ENCODE data around the gene ADCY6. TPM values are rescaled to one million over a fixed set of nuclear protein-coding genes. Genes with fewer than 3 reads are reported as not detected.

The ADCY6 gene
- polyA plus RNA-seq, 1 experiment, result 37.9 TPM

- TF ChIP-seq CTCF (IDR thresholded peaks at IDR 0.05; ENCODE audit: insufficient read depth, low read depth, low read length), result no peak
- no peak for DNase-seq (ENCODE audit: low read depth)
- Histone ChIP-seq H3K27me3 (ENCODE audit: control insufficient read depth, insufficient read depth, low read length) (no peaks in the 10 kb centered on the region), H3K4me3 (ENCODE audit: low read depth, low read length) (no peak overlapping the region), H3K36me3 (ENCODE audit: control insufficient read depth, insufficient read depth, low read length) (peaks cover 53% of the 10 kb centered on the region)
- ChIA-PET POLR2A (no interaction called here), CTCF (interaction anchor here (0.9 to 1.6 kb wide), 2 partner anchors 9 to 22 kb away, joined by 3 read pairs; no protein-coding TSS in a partner anchor)
These were observed 14.4 kb downstream of the ADCY6 start for GRCh38 chr12:48774516-48774915.

- no peak for DNase-seq (ENCODE audit: low read depth)
- H3K36me3 ChIP-seq (ENCODE audit: control insufficient read depth, insufficient read depth, low read length), result peaks cover 55% of the 10 kb centered on the region
- CTCF ChIA-PET, result interaction anchor here (0.9 to 1.2 kb wide), 2 partner anchors 8 to 14 kb away, joined by 5 to 6 read pairs; no protein-coding TSS in a partner anchor
These were observed 15.2 kb downstream of the ADCY6 start for GRCh38 chr12:48773686-48774085.

GRCh38 chr12:48771588-48772112 is 17.2 kb downstream of the ADCY6 start:
- DNase-seq (ENCODE audit: low read depth), result no peak
- Histone ChIP-seq H3K36me3 (ENCODE audit: control insufficient read depth, insufficient read depth, low read length) (peaks cover 57% of the 10 kb centered on the region), H3K27me3 (ENCODE audit: control insufficient read depth, insufficient read depth, low read length) (no peaks in the 10 kb centered on the region), H3K4me3 (ENCODE audit: low read depth, low read length) (no peak overlapping the region)
- POLR2A ChIA-PET, result interaction anchor here (0.5 kb wide), 1 partner anchor 162 kb away, joined by 12 read pairs; no protein-coding TSS in a partner anchor
- no peak for TF ChIP-seq CTCF (IDR thresholded peaks at IDR 0.05; ENCODE audit: insufficient read depth, low read depth, low read length)
- CTCF ChIA-PET, result interaction anchor here (1.0 kb wide), 1 partner anchor 17 kb away, joined by 3 read pairs; the partner anchor contains the start of gene ADCY6

More at GRCh38 chr12:48773686-48774085, 15.2 kb downstream of the ADCY6 start:
- no peak overlapping the region for H3K4me3 ChIP-seq (ENCODE audit: low read depth, low read length)
- POLR2A ChIA-PET, result no interaction called here
- H3K27me3 ChIP-seq (ENCODE audit: control insufficient read depth, insufficient read depth, low read length), result no peaks in the 10 kb centered on the region
- no peak for TF ChIP-seq CTCF (IDR thresholded peaks at IDR 0.05; ENCODE audit: insufficient read depth, low read depth, low read length)

- POLR2A ChIA-PET, result no interaction called here
- Histone ChIP-seq H3K27me3 (ENCODE audit: control insufficient read depth, insufficient read depth, low read length) (no peaks in the 10 kb centered on the region), H3K4me3 (ENCODE audit: low read depth, low read length) (no peak overlapping the region), H3K36me3 (ENCODE audit: control insufficient read depth, insufficient read depth, low read length) (peaks cover 56% of the 10 kb centered on the region)
- no peak for DNase-seq (ENCODE audit: low read depth)
- no peak for TF ChIP-seq CTCF (IDR thresholded peaks at IDR 0.05; ENCODE audit: insufficient read depth, low read depth, low read length)
- CTCF ChIA-PET, result interaction anchor here (0.8 to 1.0 kb wide), 2 partner anchors 18 to 25 kb away, joined by 3 to 4 read pairs; partner anchors contain the start of gene ADCY6
These were observed 18.1 kb downstream of the ADCY6 start for GRCh38 chr12:48770756-48771155.

- no peaks in the 10 kb centered on the region for H3K27me3 ChIP-seq (ENCODE audit: control insufficient read depth, insufficient read depth, low read length)
- TF ChIP-seq CTCF (IDR thresholded peaks at IDR 0.05; ENCODE audit: insufficient read depth, low read depth, low read length), result no peak
- no peak for DNase-seq (ENCODE audit: low read depth)
- ChIA-PET CTCF (interaction anchor here (2.4 kb wide), 1 partner anchor 27 kb away, joined by 9 read pairs; no protein-coding TSS in a partner anchor), POLR2A (no interaction called here)
- peaks cover 42% of the 10 kb centered on the region for H3K36me3 ChIP-seq (ENCODE audit: control insufficient read depth, insufficient read depth, low read length)
- H3K4me3 ChIP-seq (ENCODE audit: low read depth, low read length), result no peak overlapping the region
These were observed 20.2 kb downstream of the ADCY6 start for GRCh38 chr12:48768736-48769135.

All from BJ (cell line).